Measurements from ENCODE around the gene ADARB1. TPM values are rescaled to one million over a fixed set of nuclear protein-coding genes. Genes with fewer than 3 reads are reported as not detected.

The ADARB1 gene
- total and polyA plus RNA-seq, 2 of the 8 experiments (the other 6 are each of a cell fraction or from before 2014, with no cell fraction given) = 4.7 to 14.9 TPM

DNA sequence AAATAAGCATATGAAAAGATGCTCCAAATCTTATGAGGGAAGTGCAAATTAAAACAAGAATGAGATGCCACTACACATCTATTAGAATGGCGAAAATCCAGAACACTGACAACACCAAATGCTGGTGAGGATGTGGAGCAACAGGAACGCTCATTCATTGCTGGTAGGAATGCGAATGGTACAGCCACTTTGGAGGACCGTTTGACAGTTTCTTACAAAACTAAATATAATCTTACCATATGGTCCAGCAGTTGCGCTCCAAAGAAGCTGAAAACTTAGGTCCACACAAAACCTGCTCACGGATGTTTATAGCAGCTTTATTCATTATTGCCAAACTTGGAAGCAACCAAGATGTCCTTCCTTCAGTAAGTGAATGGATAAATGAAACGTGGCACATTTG is 163.0 kb downstream of the ADARB1 start:
- Histone ChIP-seq H3K4ac (replicated peaks; ENCODE audit: insufficient read length, low read depth, low read length) (no peak overlapping the region), H3K18ac (ENCODE audit: extremely low read depth, low read length) (no peak overlapping the region), H4K20me1 (replicated peaks in 1 of 2; ENCODE audit: control insufficient read depth in 1 of 2, insufficient read depth in 2 of 2, low read length in 2 of 2) (no peaks in the 10 kb centered on the region), H2BK5ac (ENCODE audit: low read depth, low read length) (no peak overlapping the region), H3K79me1 (ENCODE audit: low read depth, low read length) (no peaks in the 10 kb centered on the region), H4K5ac (ENCODE audit: insufficient read length, low read depth, low read length) (no peak overlapping the region), H3K36me3 (ENCODE audit: control insufficient read depth in 2 of 4, insufficient read depth in 4 of 4, low read length in 3 of 4) (no peaks in the 10 kb centered on the region), H3K27me3 (replicated peaks in 1 of 4; ENCODE audit: control insufficient read depth in 3 of 4, extremely low read depth in 1 of 4, insufficient read depth in 3 of 4, low read length in 3 of 4) (no peaks in the 10 kb centered on the region), H3K23me2 (ENCODE audit: low read depth, low read length) (no peaks in the 10 kb centered on the region), H3K4me2 (ENCODE audit: insufficient read depth in 1 of 2, low read depth in 2 of 2, low read length in 2 of 2) (no peak overlapping the region), H3K9ac (replicated peaks in 1 of 4; ENCODE audit: extremely low read depth in 1 of 4, low read depth in 3 of 4, low read length in 3 of 4) (no peak overlapping the region), H3K9me3 (ENCODE audit: insufficient read depth in 2 of 2, low read depth in 1 of 2, low read length in 1 of 2) (0 out of 4 replicates have a peak, but pooled peaks cover 4 to 6% of the 10 kb centered on the region in 2 experiments), H2BK15ac (ENCODE audit: low read length) (no peak overlapping the region), H2AFZ (ENCODE audit: low read length) (no peak overlapping the region), H3K14ac (ENCODE audit: insufficient read length) (no peak overlapping the region), H2BK20ac (ENCODE audit: low read length) (no peak overlapping the region), H3K4me1 (replicated peaks in 1 of 4; ENCODE audit: control insufficient read depth in 3 of 4, insufficient read depth in 4 of 4, low read length in 3 of 4) (no peaks in the 10 kb centered on the region), H2BK120ac (replicated peaks; ENCODE audit: low read depth, low read length) (no peak overlapping the region), H3K79me2 (ENCODE audit: control insufficient read depth in 1 of 2, insufficient read depth in 2 of 2, low read length in 2 of 2) (no peaks in the 10 kb centered on the region), H3K27ac (ENCODE audit: low read depth, low read length) (no peak overlapping the region), H2AK5ac (ENCODE audit: low read depth, low read length) (no peak overlapping the region), H3K23ac (ENCODE audit: insufficient read length) (no peak overlapping the region), H3K4me3 (ENCODE audit: extremely low read depth in 1 of 4, insufficient read depth in 2 of 4, low read depth in 3 of 4, low read length in 4 of 4) (no peak overlapping the region), H4K91ac (replicated peaks; ENCODE audit: insufficient read length, low read length) (no peak overlapping the region), H3K56ac (replicated peaks; ENCODE audit: insufficient read length, low read depth, low read length) (no peak overlapping the region), H2BK12ac (ENCODE audit: low read depth, low read length) (no peak overlapping the region), H4K8ac (ENCODE audit: extremely low read depth, insufficient read depth, low read length) (no peak overlapping the region)
- CTCF ChIA-PET (ENCODE audit: partially characterized antibody) = interaction anchor here (0.7 to 1.5 kb wide), 2 partner anchors 97 to 100 kb away, joined by 3 to 9 read pairs; no protein-coding TSS in a partner anchor
- DNase-seq (ENCODE audit: low read depth in 1 of 2, low spot score in 2 of 2) = no peak
- 90% methylated on average over 7 of the region's 7 CpGs; no CpG with 5 or more reads in 1 of the 2 experiments for WGBS, 2 experiments (ENCODE audit: extremely low coverage in 1 of 2, insufficient coverage in 1 of 2, insufficient read length in 1 of 2, insufficient replicate concordance in 2 of 2, low coverage in 1 of 2, low lambda C conversion rate in 2 of 2, missing lambda C conversion rate in 1 of 2)
- FAIRE-seq = no peak
- POLR2A ChIA-PET (ENCODE audit: partially characterized antibody) = no interaction called here
- TF ChIP-seq CTBP2 (IDR thresholded peaks at IDR 0.05; ENCODE audit: borderline replicate concordance, insufficient read depth, insufficient read length, low read length) (no peak), ZNF274 (IDR thresholded peaks at IDR 0.05; ENCODE audit: borderline replicate concordance, extremely low read depth, low read length) (no peak), SRF (IDR thresholded peaks at IDR 0.05; ENCODE audit: low read depth, low read length) (no peak), RXRA (IDR thresholded peaks at IDR 0.05; ENCODE audit: insufficient read depth, low read depth, low read length) (no peak), RAD21 (IDR thresholded peaks at IDR 0.05 in 1 of 2, conservative IDR thresholded peaks at IDR 0.05 in 1 of 2; ENCODE audit: low read depth in 2 of 2, low read length in 2 of 2) (no peak), CHD1 (IDR thresholded peaks at IDR 0.05; ENCODE audit: low read depth, low read length) (no peak), MAFK (IDR thresholded peaks at IDR 0.05; ENCODE audit: low read depth, low read length) (no peak), TCF12 (IDR thresholded peaks at IDR 0.05; ENCODE audit: low read depth, low read length) (no peak), SIX5 (IDR thresholded peaks at IDR 0.05; ENCODE audit: low read depth, low read length) (no peak), NRF1 (IDR thresholded peaks at IDR 0.05; ENCODE audit: low read depth, low read length) (no peak), HDAC6 (IDR thresholded peaks at IDR 0.05; ENCODE audit: low read depth, low read length) (no peak), SP2 (IDR thresholded peaks at IDR 0.05; ENCODE audit: low read length) (no peak)
- TF ChIP-seq, protein P1, sequence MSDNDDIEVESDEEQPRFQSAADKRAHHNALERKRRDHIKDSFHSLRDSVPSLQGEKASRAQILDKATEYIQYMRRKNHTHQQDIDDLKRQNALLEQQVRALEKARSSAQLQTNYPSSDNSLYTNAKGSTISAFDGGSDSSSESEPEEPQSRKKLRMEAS (IDR thresholded peaks at IDR 0.05) = no peak
- TF ChIP-seq, protein P2, sequence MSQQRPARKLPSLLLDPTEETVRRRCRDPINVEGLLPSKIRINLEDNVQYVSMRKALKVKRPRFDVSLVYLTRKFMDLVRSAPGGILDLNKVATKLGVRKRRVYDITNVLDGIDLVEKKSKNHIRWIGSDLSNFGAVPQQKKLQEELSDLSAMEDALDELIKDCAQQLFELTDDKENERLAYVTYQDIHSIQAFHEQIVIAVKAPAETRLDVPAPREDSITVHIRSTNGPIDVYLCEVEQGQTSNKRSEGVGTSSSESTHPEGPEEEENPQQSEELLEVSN (IDR thresholded peaks at IDR 0.05) = no peak

Data from H1 (cell line).